Calu3 (cell line): ENCODE measurements around the gene FOXE1. TPM values are rescaled to one million over a fixed set of nuclear protein-coding genes. Genes with fewer than 3 reads are reported as not detected.

Source experiments
- BruUV-seq: library from RNA; stranded (reverse); fragments of 400-500 nt; replicated peaks from 2 replicates; lab custom pipeline; 2021; lab: Mats Ljungman, UMichigan
- CTCF ChIA-PET: fragments of 300-600 bp; sonication (Branson Sonifier 250); formaldehyde crosslinking; loops from one replicate; lab custom pipeline; 2022; ENCODE audit warnings: antibody characterized with exemption; lab: Charles Lee
- DNase-seq: peaks from one replicate; pipeline ENCODE4 v3.0.0; 2022
- H3K27ac Mint-ChIP-seq: one replicate; pipeline ENCODE4 v1.8.0; 2022; ENCODE audit warnings: mixed read lengths; ENCODE audit not compliant: unreplicated experiment
- H3K27me3 Mint-ChIP-seq: one replicate; pipeline ENCODE4 v1.8.0; 2022; ENCODE audit warnings: mixed read lengths; ENCODE audit not compliant: unreplicated experiment
- H3K36me3 Mint-ChIP-seq: one replicate; pipeline ENCODE4 v1.8.0; 2022; ENCODE audit warnings: mild to moderate bottlenecking, moderate library complexity, mixed read lengths; ENCODE audit not compliant: insufficient read depth, unreplicated experiment
- H3K4me1 Mint-ChIP-seq: one replicate; pipeline ENCODE4 v1.8.0; 2022; ENCODE audit warnings: mild to moderate bottlenecking, low read depth, mixed read lengths; ENCODE audit not compliant: unreplicated experiment
- H3K4me3 Mint-ChIP-seq: one replicate; pipeline ENCODE4 v1.8.0; 2022; ENCODE audit warnings: mild to moderate bottlenecking, low read depth, moderate library complexity, mixed read lengths; ENCODE audit not compliant: unreplicated experiment
- H3K9me3 Mint-ChIP-seq: one replicate; pipeline ENCODE4 v1.8.0; 2022; ENCODE audit warnings: low read depth, mixed read lengths; ENCODE audit not compliant: unreplicated experiment
- CTCF ChIP-seq: fragments of 200-600 bp; IDR thresholded peaks from one replicate; pipeline ENCODE4 v1.8.0; 2022; ENCODE audit warnings: antibody characterized with exemption; ENCODE audit not compliant: unreplicated experiment
- intact Hi-C: fragments of 100-400 bp; cut with micrococcal nuclease; formaldehyde crosslinking; loops from one replicate; pipeline ENCODE4 v1.10.0; 2022; ENCODE audit not compliant: unreplicated experiment
- total RNA-seq: library from RNA; stranded (reverse); gene quantifications from 2 replicates; pipeline ENCODE4 v1.2.3, GENCODE V29; 2022

Gene FOXE1
- total RNA-seq, 1 experiment from 2014 or later = 9.1 TPM

- no TSS peak for BruUV-seq
- Mint-ChIP-seq H3K36me3 (no peaks in the 10 kb centered on the region), H3K27ac (no peak overlapping the region), H3K4me1 (no peaks in the 10 kb centered on the region), H3K27me3 (peaks cover 5% of the 10 kb centered on the region), H3K9me3 (no peaks in the 10 kb centered on the region), H3K4me3 (no peak overlapping the region)
- no peak for TF ChIP-seq CTCF
- CTCF ChIA-PET = no interaction called here
- intact Hi-C loops = no loop called here
- no peak for DNase-seq
These were observed 13.3 kb downstream of the FOXE1 start for GRCh38 chr9:97866300-97866699.

- no peaks in the 10 kb centered on the region for H3K27me3 Mint-ChIP-seq
- H3K4me1 Mint-ChIP-seq = no peaks in the 10 kb centered on the region
- BruUV-seq = no TSS peak
- DNase-seq = no peak
- TF ChIP-seq CTCF = no peak
- no peaks in the 10 kb centered on the region for H3K9me3 Mint-ChIP-seq
- intact Hi-C loops = no loop called here
- no peak overlapping the region for H3K27ac Mint-ChIP-seq
- H3K36me3 Mint-ChIP-seq = no peaks in the 10 kb centered on the region
- H3K4me3 Mint-ChIP-seq = no peak overlapping the region
- CTCF ChIA-PET = no interaction called here
These were observed 13.8 kb downstream of the FOXE1 start for GRCh38 chr9:97866848-97867247.

GRCh38 chr9:97868859-97869258 lies 15.8 kb downstream of the FOXE1 start:
- H3K27ac Mint-ChIP-seq = no peak overlapping the region
- no peak for DNase-seq
- H3K36me3 Mint-ChIP-seq = no peaks in the 10 kb centered on the region
- no peaks in the 10 kb centered on the region for H3K27me3 Mint-ChIP-seq
- H3K4me1 Mint-ChIP-seq = peaks cover 4% of the 10 kb centered on the region
- H3K4me3 Mint-ChIP-seq = no peak overlapping the region
- BruUV-seq = no TSS peak
- intact Hi-C loops = no loop called here
- no peaks in the 10 kb centered on the region for H3K9me3 Mint-ChIP-seq
- no peak for TF ChIP-seq CTCF
- CTCF ChIA-PET = no interaction called here

- Mint-ChIP-seq H3K9me3 (no peaks in the 10 kb centered on the region), H3K27ac (no peak overlapping the region), H3K36me3 (peaks cover 6% of the 10 kb centered on the region), H3K4me1 (peaks cover 27% of the 10 kb centered on the region), H3K27me3 (no peaks in the 10 kb centered on the region), H3K4me3 (no peak overlapping the region)
- no TSS peak for BruUV-seq
- TF ChIP-seq CTCF = no peak
- no peak for DNase-seq
- CTCF ChIA-PET = no interaction called here
- intact Hi-C loops = no loop called here
These were observed 20.4 kb downstream of the FOXE1 start for GRCh38 chr9:97873425-97873824.
